ENCODE results near the gene HFE. TPM values are rescaled to one million over a fixed set of nuclear protein-coding genes. Genes with fewer than 3 reads are reported as not detected.
A peak's percentile ranks its signal among the peaks of the same experiment; 100 is the strongest.
"Not testable (repeated sequence)": the region's sequence is repeated elsewhere in the genome, so short reads cannot be mapped to it uniquely, and the experiment has no call there.

The HFE gene
- total RNA-seq, 1 donor from 2014 or later = not detected

DNA sequence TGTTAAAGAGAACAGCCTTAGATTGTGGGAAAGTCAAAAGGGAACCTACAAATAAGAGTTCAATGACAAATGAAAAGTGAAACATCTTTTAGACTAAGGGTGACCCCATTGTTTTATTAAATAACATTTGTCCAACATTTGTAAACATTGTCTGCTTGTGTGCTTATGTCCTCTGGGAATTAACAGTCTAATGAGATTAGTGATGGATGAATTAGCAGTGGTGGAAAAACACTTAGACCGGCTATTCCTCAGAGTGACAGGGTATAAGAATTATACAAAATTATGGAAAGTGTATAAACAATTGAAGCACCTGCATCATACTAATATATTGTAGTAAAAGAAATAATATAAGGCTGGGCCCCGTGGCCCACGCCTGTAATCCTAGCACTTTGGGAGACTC is 29.3 kb upstream of the HFE start:
- H3K36me3 Mint-ChIP-seq (ENCODE audit: unreplicated experiment) = no peaks in the 10 kb centered on the region
- no peak overlapping the region for H3K4me3 Mint-ChIP-seq (ENCODE audit: unreplicated experiment)
- no peak for DNase-seq
- peaks cover 7% of the 10 kb centered on the region for H3K4me1 Mint-ChIP-seq (ENCODE audit: low read depth, unreplicated experiment)
- H3K9me3 Mint-ChIP-seq (ENCODE audit: unreplicated experiment) = no peaks in the 10 kb centered on the region
- peak overlapping the region; percentile 29 for H3K27ac Mint-ChIP-seq (ENCODE audit: unreplicated experiment)
- no peak for TF ChIP-seq CTCF (IDR thresholded peaks at IDR 0.05; ENCODE audit: partially characterized antibody, unreplicated experiment)
- H3K27me3 Mint-ChIP-seq (ENCODE audit: unreplicated experiment) = peaks cover 2% of the 10 kb centered on the region

DNA sequence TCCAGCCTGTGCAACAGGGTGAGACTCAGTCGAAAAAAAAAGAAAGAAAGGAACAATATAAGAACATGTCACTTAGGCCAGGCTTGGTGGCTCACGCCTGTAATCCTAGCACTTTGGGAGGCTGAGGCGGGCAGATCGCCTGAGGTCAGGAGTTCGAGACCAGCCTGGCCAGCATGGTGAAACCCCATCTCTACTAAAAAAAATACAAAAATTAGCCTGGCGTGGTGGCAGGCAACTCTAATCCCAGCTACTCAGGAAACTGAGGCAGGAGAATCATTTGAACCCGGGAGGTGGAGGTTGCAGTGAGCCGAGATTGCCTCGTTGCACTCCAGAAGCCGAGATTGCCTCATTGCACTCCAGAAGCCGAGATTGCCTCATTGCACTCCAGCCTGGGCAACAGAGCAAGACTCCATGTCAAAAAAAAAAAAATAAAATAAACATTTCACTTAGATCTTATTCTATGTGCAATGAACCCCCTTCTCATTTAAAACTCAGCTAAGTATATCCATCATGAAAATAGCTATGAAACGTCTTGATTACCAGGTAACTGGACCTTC is 28.7 kb upstream of the HFE start:
- not testable (repeated sequence) for H3K9me3 Mint-ChIP-seq (ENCODE audit: unreplicated experiment); H3K27me3 Mint-ChIP-seq (ENCODE audit: unreplicated experiment); DNase-seq; H3K4me1 Mint-ChIP-seq (ENCODE audit: low read depth, unreplicated experiment); H3K4me3 Mint-ChIP-seq (ENCODE audit: unreplicated experiment); H3K27ac Mint-ChIP-seq (ENCODE audit: unreplicated experiment); H3K36me3 Mint-ChIP-seq (ENCODE audit: unreplicated experiment)

- no peak for DNase-seq
- H3K27ac Mint-ChIP-seq (ENCODE audit: unreplicated experiment) = no peak overlapping the region
- no peak overlapping the region for H3K4me3 Mint-ChIP-seq (ENCODE audit: unreplicated experiment)
- peaks cover 2% of the 10 kb centered on the region for H3K27me3 Mint-ChIP-seq (ENCODE audit: unreplicated experiment)
- H3K9me3 Mint-ChIP-seq (ENCODE audit: unreplicated experiment) = peaks cover 5% of the 10 kb centered on the region
- no peak for TF ChIP-seq CTCF (IDR thresholded peaks at IDR 0.05; ENCODE audit: partially characterized antibody, unreplicated experiment)
- H3K36me3 Mint-ChIP-seq (ENCODE audit: unreplicated experiment) = no peaks in the 10 kb centered on the region
- H3K4me1 Mint-ChIP-seq (ENCODE audit: low read depth, unreplicated experiment) = peaks cover 4% of the 10 kb centered on the region
Measured at GRCh38 chr6:26059941-26060340, 27.3 kb upstream of the HFE start.

DNA sequence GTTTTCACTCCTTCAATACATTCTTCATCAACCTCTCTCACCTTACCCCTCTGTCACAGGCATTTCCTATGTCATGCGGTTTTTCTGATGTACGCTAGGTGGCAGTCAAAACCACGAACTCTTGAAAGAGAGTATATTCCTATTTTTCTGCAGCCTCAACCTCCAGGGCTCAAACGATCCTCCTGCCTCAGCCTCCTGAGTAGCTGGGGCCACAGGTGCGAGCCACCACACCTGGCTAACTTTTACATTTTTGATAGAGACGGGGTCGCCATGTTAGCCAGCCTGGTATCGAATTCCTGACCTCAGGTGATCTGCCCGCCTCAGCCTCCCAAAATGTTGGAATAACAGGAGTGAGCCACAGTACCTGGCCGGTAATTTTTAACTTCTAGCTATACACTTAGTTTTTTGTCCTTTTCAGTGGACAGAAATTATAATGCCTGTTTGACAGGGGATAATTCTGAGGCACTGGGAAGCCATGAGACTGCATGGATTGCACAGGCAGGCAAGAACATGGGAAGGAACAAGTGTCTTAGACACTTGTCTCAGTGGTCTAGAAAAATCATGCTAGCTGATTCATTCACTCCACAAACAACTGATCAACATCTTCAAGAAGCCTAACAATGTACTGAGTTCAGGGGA is 22.5 kb upstream of the HFE start:
- Mint-ChIP-seq H3K36me3 (ENCODE audit: unreplicated experiment) (no peaks in the 10 kb centered on the region), H3K27ac (ENCODE audit: unreplicated experiment) (no peak overlapping the region), H3K9me3 (ENCODE audit: unreplicated experiment) (peaks cover 5% of the 10 kb centered on the region), H3K27me3 (ENCODE audit: unreplicated experiment) (peaks cover 2% of the 10 kb centered on the region), H3K4me1 (ENCODE audit: low read depth, unreplicated experiment) (no peaks in the 10 kb centered on the region), H3K4me3 (ENCODE audit: unreplicated experiment) (no peak overlapping the region)
- peak; percentile 85 for TF ChIP-seq CTCF (IDR thresholded peaks at IDR 0.05; ENCODE audit: partially characterized antibody, unreplicated experiment)
- no peak for DNase-seq

DNA sequence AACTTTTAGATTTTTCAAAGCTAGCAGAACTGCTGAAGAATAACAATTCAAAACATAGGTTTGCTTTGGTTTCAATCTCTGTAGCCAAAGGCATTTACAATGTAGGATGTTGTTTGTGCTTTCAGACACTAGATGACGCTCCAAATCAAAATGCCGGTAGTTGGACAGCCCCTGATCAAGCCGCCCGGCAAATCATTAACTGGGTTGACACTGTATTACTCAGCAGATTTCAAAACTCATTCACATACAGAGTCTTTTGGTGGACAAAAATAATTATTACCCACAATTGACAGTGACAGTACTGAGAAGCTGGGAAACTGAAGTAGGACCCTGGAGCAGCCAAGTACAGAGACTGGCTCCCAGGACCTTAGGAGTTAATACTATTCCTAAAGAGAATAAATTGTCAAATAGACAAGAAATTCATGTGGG is 21.3 kb upstream of the HFE start:
- H3K36me3 Mint-ChIP-seq (ENCODE audit: unreplicated experiment) = no peaks in the 10 kb centered on the region
- no peak overlapping the region for H3K27ac Mint-ChIP-seq (ENCODE audit: unreplicated experiment)
- DNase-seq = peak; percentile 33
- H3K4me3 Mint-ChIP-seq (ENCODE audit: unreplicated experiment) = no peak overlapping the region
- peaks cover 5% of the 10 kb centered on the region for H3K9me3 Mint-ChIP-seq (ENCODE audit: unreplicated experiment)
- peak; percentile 64 for TF ChIP-seq CTCF (IDR thresholded peaks at IDR 0.05; ENCODE audit: partially characterized antibody, unreplicated experiment)
- no peaks in the 10 kb centered on the region for H3K4me1 Mint-ChIP-seq (ENCODE audit: low read depth, unreplicated experiment)
- no peaks in the 10 kb centered on the region for H3K27me3 Mint-ChIP-seq (ENCODE audit: unreplicated experiment)
